K562 (cell line): Measurements from ENCODE around the gene ZER1. TPM values are rescaled to one million over a fixed set of nuclear protein-coding genes. Genes with fewer than 3 reads are reported as not detected.

Experiments
- ASH1L ChIP-seq: fragments of 450-650 bp; IDR thresholded peaks from 2 replicates; pipeline ENCODE4 v1.6.1; 2018; ENCODE audit warnings: borderline replicate concordance, mild to moderate bottlenecking, low read depth; ENCODE audit not compliant: partially characterized antibody
- C11orf30 ChIP-seq: fragments of 450-650 bp; IDR thresholded peaks from 2 replicates; pipeline ENCODE4 v1.6.1; 2016; ENCODE audit warnings: low read depth, mild to moderate bottlenecking
- CBFB ChIP-seq: sonication (generic); formaldehyde crosslinking; IDR thresholded peaks from 2 replicates; pipeline ENCODE4 v1.4.0; 2020; ENCODE audit warnings: mild to moderate bottlenecking, missing genetic modification reagents
- DDX20 ChIP-seq: fragments of 450-650 bp; IDR thresholded peaks from 2 replicates; pipeline ENCODE4 v1.6.1; 2016; ENCODE audit warnings: missing genetic modification characterization, low read depth, mild to moderate bottlenecking, missing compliant biosample characterization, moderate library complexity
- KLF10 ChIP-seq: fragments of 250-450 bp; sonication (Bioruptor Pico); IDR thresholded peaks from 2 replicates; pipeline ENCODE4 v1.6.1; 2021; ENCODE audit warnings: matching md5 sums
- MCM7 ChIP-seq, 2 experiments: fragments of 450-650 bp; IDR thresholded peaks; 2 replicates each; pipeline ENCODE4 v1.6.1; 2016 to 2018
- PTBP1 ChIP-seq: fragments of 200-400 bp; formaldehyde crosslinking; IDR thresholded peaks from 2 replicates; pipeline ENCODE4 v1.6.1; 2017; ENCODE audit warnings: low read depth, low read length
- RUNX1 ChIP-seq: sonication (generic); IDR thresholded peaks from 2 replicates; pipeline ENCODE4 v1.6.1; 2016; ENCODE audit warnings: antibody characterized with exemption, low read depth
- SMAD1 ChIP-seq: fragments of 150-350 bp; IDR thresholded peaks from 2 replicates; pipeline ENCODE4 v1.6.1; 2014; ENCODE audit warnings: low read length, low read depth; ENCODE audit not compliant: partially characterized antibody
- SMARCE1 ChIP-seq: fragments of 450-650 bp; IDR thresholded peaks from 2 replicates; pipeline ENCODE4 v1.7.1; 2016; ENCODE audit warnings: mild to moderate bottlenecking
- SREBF2 ChIP-seq: sonication (generic); formaldehyde crosslinking; IDR thresholded peaks from 2 replicates; pipeline ENCODE4 v1.4.0; 2020; ENCODE audit warnings: mild to moderate bottlenecking, missing genetic modification reagents
- TCF7 ChIP-seq: sonication (generic); IDR thresholded peaks from 2 replicates; pipeline ENCODE4 v1.6.1; 2016; ENCODE audit warnings: antibody characterized with exemption, borderline replicate concordance
- U2AF1 ChIP-seq: fragments of 200-400 bp; formaldehyde crosslinking; optimal IDR thresholded peaks from 2 replicates; pipeline ENCODE3; 2017; ENCODE audit warnings: mild to moderate bottlenecking, low read depth, low read length, moderate library complexity
- YY1 ChIP-seq, 3 experiments: IDR thresholded peaks; 2 replicates each; pipeline ENCODE4 v1.6.1; 2011; ENCODE audit warnings: low read length in 2 of 3, mild to moderate bottlenecking in 2 of 3, moderate library complexity in 2 of 3, borderline replicate concordance in 1 of 3, control low read depth in 1 of 3, low read depth in 1 of 3; ENCODE audit not compliant: insufficient read depth in 3 of 3, insufficient replicate concordance in 2 of 3, control insufficient read depth in 1 of 3, insufficient read length in 1 of 3; ENCODE audit errors: extremely low read depth in 1 of 3
- ZC3H4 ChIP-seq: sonication (generic); formaldehyde crosslinking; IDR thresholded peaks from 2 replicates; pipeline ENCODE4 v1.9.0; 2021; ENCODE audit warnings: missing genetic modification reagents, borderline replicate concordance
- ZFP30 ChIP-seq: fragments of 250-450 bp; sonication (Bioruptor Pico); IDR thresholded peaks from 2 replicates; pipeline ENCODE4 v1.8.0; 2022; ENCODE audit warnings: moderate library complexity, mild to moderate bottlenecking, inconsistent platforms, borderline replicate concordance
- ZNF12 ChIP-seq: sonication (generic); formaldehyde crosslinking; IDR thresholded peaks from 2 replicates; pipeline ENCODE4 v1.4.0; 2020; ENCODE audit warnings: mild to moderate bottlenecking, missing genetic modification reagents
- ZNF174 ChIP-seq: fragments of 250-450 bp; sonication (Bioruptor Pico); IDR thresholded peaks from 2 replicates; pipeline ENCODE4 v1.4.0; 2020; ENCODE audit warnings: mild to moderate bottlenecking
- ZNF444 ChIP-seq: fragments of 250-450 bp; sonication (Bioruptor Pico); IDR thresholded peaks from 2 replicates; pipeline ENCODE4 v1.4.0; 2020; ENCODE audit warnings: mild to moderate bottlenecking, moderate library complexity
- ZNF75A ChIP-seq: fragments of 450-650 bp; formaldehyde crosslinking; IDR thresholded peaks from 2 replicates; pipeline ENCODE4 v1.4.0; 2020; ENCODE audit warnings: mild to moderate bottlenecking
- ZNF79 ChIP-seq: fragments of 250-450 bp; sonication (Bioruptor Pico); IDR thresholded peaks from 2 replicates; pipeline ENCODE4 v1.4.0; 2020; ENCODE audit warnings: low read depth, mild to moderate bottlenecking, moderate library complexity
- polyA plus RNA-seq, 8 experiments: library from polyadenylated mRNA; depleted of rRNA in 4 of 8; stranded (reverse) in 5 of 8; unstranded in 3 of 8; fragments of >200 nt; fragmentation: Nextera tagmentation in 2 of 8; fragmentation: Illumina TruSeq in 1 of 8; extraction: Ambion mirVana in 2 of 8; extraction: Trizol in 1 of 8; gene quantifications; 2 replicates each; pipeline versions ENCODE4 v1.2.1 to v1.2.3, GENCODE V29; 2011 to 2014; ENCODE audit warnings: inconsistent platforms in 1 of 8, missing spikeins in 1 of 8
- total RNA-seq, 7 experiments: library from RNA; depleted of rRNA in 6 of 7; stranded (reverse); fragments of >200 nt in 6 of 7; fragmentation: Illumina TruSeq in 2 of 7; extraction: Trizol in 2 of 7; gene quantifications; 2 replicates each; pipeline versions ENCODE4 v1.2.1 to v1.2.3, GENCODE V29; 2011 to 2021; ENCODE audit warnings: low replicate concordance in 1 of 7
- TF ChIP-seq, protein P1 (sequence below): fragments of 250-450 bp; sonication (Bioruptor Pico); IDR thresholded peaks from 2 replicates; pipeline ENCODE4 v1.5.0; 2021
- TF ChIP-seq, protein P2 (sequence below): fragments of 250-450 bp; sonication (Bioruptor Pico); IDR thresholded peaks from 2 replicates; pipeline ENCODE4 v1.4.0; 2020; ENCODE audit warnings: mild to moderate bottlenecking, moderate library complexity
- TF ChIP-seq, protein P3 (sequence below): fragments of 250-450 bp; sonication (Bioruptor Pico); IDR thresholded peaks from 2 replicates; pipeline ENCODE4 v1.8.0; 2022; ENCODE audit warnings: moderate library complexity, mild to moderate bottlenecking, inconsistent platforms
- TF ChIP-seq, protein P4 (sequence below): fragments of 250-450 bp; sonication (Bioruptor Pico); IDR thresholded peaks from 2 replicates; pipeline ENCODE4 v1.8.0; 2021; ENCODE audit warnings: mild to moderate bottlenecking, moderate library complexity

The ZER1 gene
- total and polyA plus RNA-seq, 9 of the 15 experiments (the other 6 are each of a cell fraction or from before 2014, with no cell fraction given) = 0.07 to 10.7 (median 6.2) TPM

DNA sequence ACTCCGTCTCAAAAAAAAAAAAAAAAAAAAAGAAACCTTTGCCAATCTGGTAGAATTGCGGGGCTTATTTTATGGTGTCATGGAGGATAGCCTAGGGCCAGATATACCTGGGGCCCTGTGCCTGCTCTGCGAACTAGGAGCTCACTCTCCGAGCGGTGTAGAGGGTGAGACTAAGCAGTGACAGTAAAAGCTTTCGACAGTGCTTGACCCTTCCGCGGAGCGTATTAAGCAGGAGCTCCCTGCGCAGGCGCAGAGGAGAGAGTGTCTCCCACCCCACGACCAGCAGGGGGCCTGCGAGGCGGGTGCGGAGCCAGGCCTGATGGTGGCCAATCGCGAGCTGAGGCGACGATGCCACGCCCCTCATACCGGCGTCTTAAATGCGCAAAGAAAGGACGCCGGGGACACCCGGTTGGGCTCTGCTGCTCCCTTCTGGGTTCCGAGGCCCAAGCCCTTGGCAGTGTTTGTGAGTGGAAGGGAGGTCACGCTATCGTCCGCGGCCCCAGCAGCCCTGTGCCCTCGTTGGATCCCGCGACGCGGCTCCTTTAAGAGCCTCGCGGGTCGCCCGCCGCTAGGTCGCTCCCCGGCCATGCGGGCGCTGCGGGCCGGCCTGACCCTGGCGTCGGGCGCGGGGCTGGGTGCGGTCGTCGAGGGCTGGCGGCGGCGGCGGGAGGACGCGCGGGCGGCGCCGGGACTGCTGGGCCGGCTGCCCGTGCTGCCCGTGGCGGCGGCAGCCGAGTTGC lies 46.5 kb upstream of the ZER1 start, which contains the start of gene ENDOG (continued):
- no peak for TF ChIP-seq ZC3H4
- TF ChIP-seq YY1 (IDR thresholded peaks at IDR 0.05; ENCODE audit: borderline replicate concordance in 1 of 3, control insufficient read depth in 1 of 3, extremely low read depth in 1 of 3, insufficient read depth in 3 of 3, insufficient read length in 1 of 3, insufficient replicate concordance in 2 of 3, low read depth in 1 of 3, low read length in 2 of 3) = peak in 2 of 3 experiments; percentile 59 to 73
- TF ChIP-seq, protein P1, sequence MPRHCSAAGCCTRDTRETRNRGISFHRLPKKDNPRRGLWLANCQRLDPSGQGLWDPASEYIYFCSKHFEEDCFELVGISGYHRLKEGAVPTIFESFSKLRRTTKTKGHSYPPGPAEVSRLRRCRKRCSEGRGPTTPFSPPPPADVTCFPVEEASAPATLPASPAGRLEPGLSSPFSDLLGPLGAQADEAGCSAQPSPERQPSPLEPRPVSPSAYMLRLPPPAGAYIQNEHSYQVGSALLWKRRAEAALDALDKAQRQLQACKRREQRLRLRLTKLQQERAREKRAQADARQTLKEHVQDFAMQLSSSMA (CRISPR knock-in tag) = no peak
- no peak for TF ChIP-seq ZNF174 (CRISPR knock-in tag)
- TF ChIP-seq ZNF75A = no peak
- TF ChIP-seq SMAD1 = no peak
- TF ChIP-seq, protein P2, sequence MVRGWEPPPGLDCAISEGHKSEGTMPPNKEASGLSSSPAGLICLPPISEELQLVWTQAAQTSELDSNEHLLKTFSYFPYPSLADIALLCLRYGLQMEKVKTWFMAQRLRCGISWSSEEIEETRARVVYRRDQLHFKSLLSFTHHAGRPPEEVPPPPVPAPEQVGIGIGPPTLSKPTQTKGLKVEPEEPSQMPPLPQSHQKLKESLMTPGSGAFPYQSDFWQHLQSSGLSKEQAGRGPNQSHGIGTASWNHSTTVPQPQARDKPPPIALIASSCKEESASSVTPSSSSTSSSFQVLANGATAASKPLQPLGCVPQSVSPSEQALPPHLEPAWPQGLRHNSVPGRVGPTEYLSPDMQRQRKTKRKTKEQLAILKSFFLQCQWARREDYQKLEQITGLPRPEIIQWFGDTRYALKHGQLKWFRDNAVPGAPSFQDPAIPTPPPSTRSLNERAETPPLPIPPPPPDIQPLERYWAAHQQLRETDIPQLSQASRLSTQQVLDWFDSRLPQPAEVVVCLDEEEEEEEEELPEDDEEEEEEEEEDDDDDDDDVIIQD = no peak
- TF ChIP-seq DDX20 (tag) = no peak
- no peak for TF ChIP-seq KLF10
- no peak for TF ChIP-seq CBFB
- TF ChIP-seq RUNX1 = 0 out of 2 replicates have a peak, but pooled peaks have one; percentile 23
- TF ChIP-seq ZFP30 (CRISPR knock-in tag) = no peak
- no peak for TF ChIP-seq PTBP1
- TF ChIP-seq TCF7 = no peak
- TF ChIP-seq U2AF1 = no peak
- TF ChIP-seq MCM7 (IDR thresholded peaks at IDR 0.05) = no peak
- TF ChIP-seq ASH1L = no peak
- TF ChIP-seq SREBF2 (CRISPR knock-in tag) = no peak
- TF ChIP-seq, protein P3, sequence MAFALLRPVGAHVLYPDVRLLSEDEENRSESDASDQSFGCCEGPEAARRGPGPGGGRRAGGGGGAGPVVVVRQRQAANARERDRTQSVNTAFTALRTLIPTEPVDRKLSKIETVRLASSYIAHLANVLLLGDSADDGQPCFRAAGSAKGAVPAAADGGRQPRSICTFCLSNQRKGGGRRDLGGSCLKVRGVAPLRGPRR = no peak
- TF ChIP-seq ZNF444 (CRISPR knock-in tag) = no peak
- TF ChIP-seq ZNF79 = no peak
- no peak; the same call in none of the 2 replicates for TF ChIP-seq C11orf30
- TF ChIP-seq ZNF12 (CRISPR knock-in tag) = 0 out of 2 replicates have a peak, but pooled peaks have one; percentile 56
- TF ChIP-seq, protein P4, sequence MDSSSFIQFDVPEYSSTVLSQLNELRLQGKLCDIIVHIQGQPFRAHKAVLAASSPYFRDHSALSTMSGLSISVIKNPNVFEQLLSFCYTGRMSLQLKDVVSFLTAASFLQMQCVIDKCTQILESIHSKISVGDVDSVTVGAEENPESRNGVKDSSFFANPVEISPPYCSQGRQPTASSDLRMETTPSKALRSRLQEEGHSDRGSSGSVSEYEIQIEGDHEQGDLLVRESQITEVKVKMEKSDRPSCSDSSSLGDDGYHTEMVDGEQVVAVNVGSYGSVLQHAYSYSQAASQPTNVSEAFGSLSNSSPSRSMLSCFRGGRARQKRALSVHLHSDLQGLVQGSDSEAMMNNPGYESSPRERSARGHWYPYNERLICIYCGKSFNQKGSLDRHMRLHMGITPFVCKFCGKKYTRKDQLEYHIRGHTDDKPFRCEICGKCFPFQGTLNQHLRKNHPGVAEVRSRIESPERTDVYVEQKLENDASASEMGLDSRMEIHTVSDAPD = no peak
- TF ChIP-seq SMARCE1 = no peak
